Measurements from ENCODE around the gene TNFSF4. TPM values are rescaled to one million over a fixed set of nuclear protein-coding genes. Genes with fewer than 3 reads are reported as not detected.

Gene TNFSF4
- total RNA-seq, 1 experiment from 2014 or later: 0.18 TPM

GRCh38 chr1:173153503-173153902 is 53.6 kb downstream of the TNFSF4 start:
- POLR2A ChIA-PET (ENCODE audit: unreplicated experiment): no interaction called here

DNA sequence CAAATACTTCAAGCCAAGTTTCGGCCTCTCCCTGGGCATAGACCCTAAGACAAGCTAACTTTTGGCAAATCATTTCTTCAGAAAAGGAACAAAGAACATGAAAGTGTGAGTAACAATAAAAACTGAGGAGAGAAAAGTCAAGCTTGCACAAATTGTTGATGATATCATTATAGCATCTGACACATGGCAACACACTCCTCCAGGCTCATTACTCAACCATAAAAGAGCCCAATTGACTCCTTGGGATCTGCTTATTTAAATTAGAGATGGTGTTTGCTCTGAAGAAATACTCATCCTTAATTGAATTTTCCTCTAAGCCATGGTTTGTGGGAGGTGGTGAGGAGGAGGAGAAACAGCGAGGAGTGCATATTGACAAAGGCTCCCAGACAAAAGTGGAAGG is 54.5 kb downstream of the TNFSF4 start:
- BruUV-seq (replicated peaks): no TSS peak
- H3K4me2 ChIP-seq (ENCODE audit: low read length): no peak overlapping the region
- no peak for ATAC-seq
- H3K27me3 ChIP-seq (ENCODE audit: low read length): no peaks in the 10 kb centered on the region
- no peak overlapping the region for H3K4me3 ChIP-seq (ENCODE audit: low read length)
- TF ChIP-seq EZH2 (IDR thresholded peaks at IDR 0.05; ENCODE audit: low read length, unreplicated experiment) (no peak), CTCF (conservative IDR thresholded peaks at IDR 0.05; ENCODE audit: low read depth, low read length) (no peak), EZH2phosphoT487 (IDR thresholded peaks at IDR 0.05; ENCODE audit: borderline replicate concordance, low read length) (no peak)
- H3K36me3 ChIP-seq (ENCODE audit: low read depth, low read length): no peaks in the 10 kb centered on the region
- ChIA-PET POLR2A (ENCODE audit: unreplicated experiment) (no interaction called here), CTCF (no interaction called here)
- no peak for DNase-seq
- H3K9me2 ChIP-seq (replicated peaks; ENCODE audit: low read length): 0 out of 2 replicates have a peak, but pooled peaks cover 6% of the 10 kb centered on the region
- no peaks in the 10 kb centered on the region for H4K20me1 ChIP-seq (ENCODE audit: low read length)
- 0 out of 2 replicates have a peak, but pooled peaks cover 6% of the 10 kb centered on the region for H3K4me1 ChIP-seq (ENCODE audit: insufficient read depth, low read length)
- no peak overlapping the region for H3K27ac ChIP-seq (ENCODE audit: low read length)
- H3K79me2 ChIP-seq (ENCODE audit: low read length): no peaks in the 10 kb centered on the region
- no peak overlapping the region for H2AFZ ChIP-seq (ENCODE audit: low read length)
- no peaks in the 10 kb centered on the region for H3K9me3 ChIP-seq (ENCODE audit: low read length)
- intact Hi-C loops (cut with micrococcal nuclease): no loop called here
- no peaks in the 10 kb centered on the region for H3F3A ChIP-seq (ENCODE audit: low read length, unreplicated experiment)
- no peak overlapping the region for H3K9ac ChIP-seq (ENCODE audit: low read length)

More at GRCh38 chr1:173153503-173153902, 53.6 kb downstream of the TNFSF4 start:
- no peaks in the 10 kb centered on the region for H3K79me2 ChIP-seq (ENCODE audit: low read length)
- H3K9me2 ChIP-seq (replicated peaks; ENCODE audit: low read length): 0 out of 2 replicates have a peak, but pooled peaks cover 3% of the 10 kb centered on the region
- no peak overlapping the region for H3K4me3 ChIP-seq (ENCODE audit: low read length)
- DNase-seq (no peak), ATAC-seq (no peak)
- intact Hi-C loops (cut with micrococcal nuclease): no loop called here
- H3F3A ChIP-seq (ENCODE audit: low read length, unreplicated experiment): no peaks in the 10 kb centered on the region
- H3K36me3 ChIP-seq (ENCODE audit: low read depth, low read length): no peaks in the 10 kb centered on the region
- H3K27ac ChIP-seq (ENCODE audit: low read length): no peak overlapping the region
- CTCF ChIA-PET: no interaction called here
- TF ChIP-seq CTCF (conservative IDR thresholded peaks at IDR 0.05; ENCODE audit: low read depth, low read length): no peak
- no peak for TF ChIP-seq EZH2 (IDR thresholded peaks at IDR 0.05; ENCODE audit: low read length, unreplicated experiment)
- TF ChIP-seq EZH2phosphoT487 (IDR thresholded peaks at IDR 0.05; ENCODE audit: borderline replicate concordance, low read length): no peak
- BruUV-seq (replicated peaks): no TSS peak
- no peak overlapping the region for H2AFZ ChIP-seq (ENCODE audit: low read length)
- 0 out of 2 replicates have a peak, but pooled peaks cover 6% of the 10 kb centered on the region for H3K4me1 ChIP-seq (ENCODE audit: insufficient read depth, low read length)
- no peaks in the 10 kb centered on the region for H3K9me3 ChIP-seq (ENCODE audit: low read length)
- H3K27me3 ChIP-seq (ENCODE audit: low read length): no peaks in the 10 kb centered on the region
- no peak overlapping the region for H3K9ac ChIP-seq (ENCODE audit: low read length)
- H3K4me2 ChIP-seq (ENCODE audit: low read length): no peak overlapping the region
- no peaks in the 10 kb centered on the region for H4K20me1 ChIP-seq (ENCODE audit: low read length)

DNA sequence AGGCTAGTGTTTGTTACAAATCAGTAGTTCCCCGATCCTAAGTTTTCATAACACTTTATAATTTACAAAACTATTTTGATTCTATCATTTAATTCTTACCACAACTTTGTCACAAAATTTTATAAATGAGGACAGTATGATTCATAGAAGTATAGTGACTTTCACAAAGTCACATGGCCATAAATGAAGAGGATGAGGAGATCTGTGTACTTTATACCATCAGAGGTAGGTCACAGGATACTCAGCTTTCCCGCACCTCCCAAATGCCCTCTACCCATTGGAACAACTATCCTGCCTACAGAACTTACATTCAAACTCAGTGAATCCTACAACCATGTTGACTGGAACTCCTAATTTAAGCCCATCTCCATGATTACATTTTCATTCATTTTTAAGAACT is 56.3 kb downstream of the TNFSF4 start:
- no peak overlapping the region for H3K4me3 ChIP-seq (ENCODE audit: low read length)
- 0 out of 2 replicates have a peak, but pooled peaks cover 6% of the 10 kb centered on the region for H3K9me2 ChIP-seq (replicated peaks; ENCODE audit: low read length)
- BruUV-seq (replicated peaks): no TSS peak
- ATAC-seq (peak; percentile 57), DNase-seq (peak; percentile 28)
- H3K36me3 ChIP-seq (ENCODE audit: low read depth, low read length): no peaks in the 10 kb centered on the region
- CTCF ChIA-PET: no interaction called here
- TF ChIP-seq CTCF (conservative IDR thresholded peaks at IDR 0.05; ENCODE audit: low read depth, low read length) (no peak), EZH2phosphoT487 (IDR thresholded peaks at IDR 0.05; ENCODE audit: borderline replicate concordance, low read length) (no peak), EZH2 (IDR thresholded peaks at IDR 0.05; ENCODE audit: low read length, unreplicated experiment) (no peak)
- no peak overlapping the region for H3K27ac ChIP-seq (ENCODE audit: low read length)
- H3K27me3 ChIP-seq (ENCODE audit: low read length): no peaks in the 10 kb centered on the region
- H3K4me2 ChIP-seq (ENCODE audit: low read length): no peak overlapping the region
- no peaks in the 10 kb centered on the region for H4K20me1 ChIP-seq (ENCODE audit: low read length)
- intact Hi-C loops (cut with micrococcal nuclease): no loop called here
- H3K9me3 ChIP-seq (ENCODE audit: low read length): peaks cover 8% of the 10 kb centered on the region; the same call in 1 of the 2 replicates
- H3F3A ChIP-seq (ENCODE audit: low read length, unreplicated experiment): no peaks in the 10 kb centered on the region
- 0 out of 2 replicates have a peak, but pooled peaks cover 6% of the 10 kb centered on the region for H3K4me1 ChIP-seq (ENCODE audit: insufficient read depth, low read length)
- no peak overlapping the region for H3K9ac ChIP-seq (ENCODE audit: low read length)
- POLR2A ChIA-PET (ENCODE audit: unreplicated experiment): no interaction called here
- no peak overlapping the region for H2AFZ ChIP-seq (ENCODE audit: low read length)
- H3K79me2 ChIP-seq (ENCODE audit: low read length): no peaks in the 10 kb centered on the region
